ENCODE data around the gene SAFB. TPM values are rescaled to one million over a fixed set of nuclear protein-coding genes. Genes with fewer than 3 reads are reported as not detected.

SAFB gene
- 97.1 TPM for polyA plus RNA-seq (ENCODE audit: insufficient read length)

DNA sequence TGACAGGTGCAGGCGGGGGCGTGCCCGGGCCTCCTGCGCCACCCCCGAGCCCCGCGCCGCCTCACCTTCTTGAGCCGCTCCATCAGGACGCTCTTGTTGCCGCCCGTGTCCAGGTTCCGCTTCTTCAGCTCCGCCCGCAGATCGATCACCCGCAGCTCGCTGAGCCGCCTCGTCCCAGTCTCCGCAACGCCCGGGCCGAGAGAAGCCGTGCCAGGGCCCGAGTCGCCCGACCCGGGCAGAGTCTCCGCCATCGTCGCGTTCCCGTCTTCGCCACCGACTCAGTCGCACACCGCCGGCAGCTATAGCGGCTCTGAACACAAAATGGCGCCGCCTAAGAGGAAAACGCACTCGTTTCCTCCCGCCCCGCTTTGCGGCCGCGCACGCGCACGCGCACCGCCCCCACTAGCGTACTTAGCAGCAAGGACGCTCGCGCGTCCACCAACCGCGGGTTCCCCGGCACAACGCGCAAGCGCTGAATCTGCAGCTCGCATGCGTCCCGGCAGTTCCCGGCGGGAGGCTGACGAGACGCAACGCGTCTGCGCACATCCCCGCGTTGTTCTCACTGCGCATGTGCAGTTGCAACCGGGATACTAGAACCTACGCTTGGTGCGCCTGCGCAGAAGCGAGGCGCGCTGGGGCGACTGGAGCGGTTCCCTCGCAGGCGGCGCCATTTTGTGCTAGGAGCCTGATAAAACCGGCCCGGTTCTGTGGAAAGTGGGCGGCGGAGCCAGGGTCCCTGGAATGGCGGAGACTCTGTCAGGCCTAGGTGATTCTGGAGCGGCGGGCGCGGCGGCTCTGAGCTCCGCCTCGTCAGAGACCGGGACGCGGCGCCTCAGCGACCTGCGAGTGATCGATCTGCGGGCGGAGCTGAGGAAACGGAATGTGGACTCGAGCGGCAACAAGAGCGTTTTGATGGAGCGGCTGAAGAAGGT, at the start of gene SAFB, which contains the start of gene SAFB2:
Gene SAFB, plus strand, starts transcription at position 619 of the 932 bp plus-strand sequence. Its CDS starts 123 bp downstream, at position 742.
Gene SAFB2, minus strand, starts transcription at position 312 of the 932 bp plus-strand sequence. Its CDS starts 61 bp downstream, at position 251.
- DNase-seq: peak; percentile 100

DNA sequence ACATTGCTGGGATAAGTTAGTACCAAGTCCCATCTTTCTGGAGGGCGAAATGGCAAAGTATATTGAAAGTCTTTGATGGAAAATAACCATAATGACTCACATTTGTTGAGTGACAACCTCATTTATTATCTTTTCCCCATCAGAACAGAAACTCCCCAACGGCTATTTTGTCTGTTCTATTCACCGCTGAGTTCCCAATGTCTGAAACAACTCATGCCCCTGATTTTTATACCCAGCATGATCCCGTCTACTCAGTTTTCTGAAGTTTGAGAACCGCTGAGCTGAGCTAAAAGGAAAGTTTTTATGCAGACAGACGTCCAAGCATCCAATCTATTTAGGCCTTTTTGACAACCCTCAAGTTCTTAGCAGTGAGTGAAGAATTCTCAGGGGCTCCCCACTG, 47.3 kb upstream of the SAFB start:
- DNase-seq: no peak

DNA sequence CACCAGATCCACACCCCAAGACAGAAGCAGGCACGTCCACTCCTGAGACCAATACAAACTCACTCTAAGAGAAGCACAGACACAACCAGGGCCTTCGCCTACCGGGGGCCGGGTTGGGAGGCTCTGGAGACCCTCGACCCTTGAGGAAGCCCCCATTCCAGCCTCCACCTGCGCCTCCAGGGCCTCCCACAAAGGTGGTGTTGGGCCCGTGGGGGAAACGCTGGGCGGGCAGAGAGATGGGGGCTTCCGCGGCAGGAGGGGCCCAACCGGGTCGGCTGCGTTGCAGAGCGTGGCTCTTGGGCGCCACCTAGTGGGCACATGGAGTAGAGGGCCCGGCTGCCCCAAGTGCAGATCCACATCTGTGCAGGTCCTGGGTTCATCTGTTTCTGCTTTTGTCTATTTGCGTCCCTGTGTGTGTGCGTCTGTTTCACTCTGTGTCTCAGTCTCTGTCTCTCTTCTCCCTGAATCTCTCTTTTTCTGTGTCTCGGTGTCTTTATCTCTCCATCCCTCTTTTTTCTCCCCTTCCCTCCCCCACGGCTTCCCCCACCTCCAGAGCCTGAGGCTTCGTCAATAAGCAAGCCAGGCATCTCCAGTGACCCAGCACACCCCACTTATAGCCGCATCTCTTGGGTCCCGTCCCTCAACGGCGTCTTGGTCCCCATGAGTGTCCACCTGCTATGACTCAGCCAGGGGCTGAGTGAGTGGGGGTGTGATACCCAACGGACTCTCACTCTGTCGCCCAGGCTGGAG, 44.6 kb upstream of the SAFB start:
- DNase-seq: peak; percentile 78

DNA sequence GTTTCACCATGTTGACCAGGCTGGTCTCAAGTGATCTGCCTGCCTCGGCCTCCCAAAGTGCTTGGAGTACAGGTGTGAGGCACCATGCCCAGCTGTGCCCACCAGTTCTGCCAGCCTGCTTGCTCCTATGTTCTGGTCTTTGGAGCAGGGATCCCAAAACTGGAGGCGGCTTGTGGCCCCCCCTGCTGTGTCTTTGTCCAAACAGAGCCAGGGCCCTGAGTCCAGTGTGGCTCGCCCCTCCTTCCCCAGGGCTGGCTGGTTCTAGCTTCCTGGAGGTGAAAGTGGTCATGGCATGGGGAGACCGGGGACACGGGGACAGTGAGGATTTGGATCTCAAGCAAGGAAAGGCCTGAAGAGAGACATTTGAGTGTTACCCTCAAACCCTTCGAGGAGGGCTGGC, 43.6 kb upstream of the SAFB start:
- DNase-seq: no peak

DNA sequence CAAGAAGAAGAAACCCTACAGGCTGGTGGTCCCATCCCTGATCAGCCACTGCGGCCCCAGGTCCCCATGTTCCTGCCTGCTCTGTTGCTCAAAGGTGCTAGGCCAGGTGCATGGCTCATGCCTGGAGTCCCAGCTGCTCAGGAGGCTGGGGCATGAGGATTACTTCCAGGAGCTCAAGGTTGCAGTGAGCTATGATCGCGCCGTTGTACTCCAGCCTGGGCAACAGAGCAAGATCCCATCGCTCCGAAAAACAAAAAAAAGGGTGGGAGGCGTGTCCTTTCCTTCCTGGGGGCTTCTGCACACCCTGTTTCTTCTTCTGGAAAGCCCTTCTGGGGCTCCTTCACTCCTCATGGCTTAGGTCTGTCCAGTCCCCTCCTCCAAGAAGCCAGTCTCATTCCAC, 43.2 kb upstream of the SAFB start:
- no peak for DNase-seq

DNA sequence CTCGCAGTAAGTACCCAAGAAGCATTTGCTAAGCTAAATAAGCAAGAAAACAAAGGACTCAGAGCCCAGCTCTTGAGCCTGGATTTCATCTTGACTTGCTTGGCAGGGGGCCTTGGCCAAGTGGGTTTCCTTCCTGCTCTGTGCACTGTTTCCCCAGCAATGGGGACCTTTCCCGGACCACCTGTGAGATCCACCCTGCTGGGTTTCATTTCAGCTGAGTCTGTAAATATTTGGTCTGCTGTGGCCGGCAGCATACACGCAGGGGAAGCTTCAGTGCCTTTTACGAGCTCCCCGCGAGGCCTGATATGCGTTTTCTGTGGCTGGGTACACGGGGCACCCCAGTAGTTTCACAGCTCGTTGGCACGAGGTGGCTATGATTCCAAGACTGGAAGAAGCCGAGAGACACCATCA, 42.7 kb upstream of the SAFB start:
- no peak for DNase-seq

DNA sequence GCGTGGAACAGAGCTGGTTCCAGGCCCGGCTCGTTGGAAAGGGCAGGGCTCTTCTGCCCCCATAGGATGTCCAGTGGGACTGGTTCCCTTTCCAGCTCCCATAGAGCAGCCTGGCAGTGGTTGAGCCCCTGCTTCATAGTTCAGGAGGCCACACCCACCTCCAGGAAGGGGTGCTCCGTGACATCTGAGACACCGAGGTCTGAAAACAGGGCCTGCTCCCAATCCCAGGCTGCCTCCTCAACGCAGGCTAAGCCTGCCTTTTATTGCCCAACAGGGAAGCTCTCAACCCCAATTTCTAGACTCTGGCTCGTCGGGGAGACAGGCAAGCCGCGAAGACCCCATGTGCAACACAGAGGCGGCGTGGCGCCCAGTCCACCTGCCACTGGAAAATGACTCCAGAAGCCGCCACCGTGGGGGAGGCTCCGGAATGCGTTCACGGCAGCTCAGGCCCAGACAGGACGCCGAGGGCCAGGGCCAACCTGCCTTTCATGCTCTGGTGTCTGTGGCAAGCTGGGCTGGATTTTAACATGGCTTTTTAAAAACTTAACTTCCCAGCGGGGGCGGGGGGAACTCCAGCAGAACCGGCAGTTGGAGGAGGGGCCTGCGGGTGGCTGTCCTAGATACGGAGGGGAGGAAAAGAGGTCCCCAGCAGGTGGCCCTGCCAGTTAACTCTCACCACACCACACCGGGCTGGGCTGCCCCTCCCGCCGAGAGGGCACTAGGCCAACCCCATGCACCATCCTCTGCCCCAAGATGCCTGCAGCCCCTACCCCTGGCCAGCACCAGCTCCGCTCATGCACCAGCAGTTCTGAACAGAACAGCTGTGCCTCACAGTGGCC, 37.2 kb upstream of the SAFB start:
- peak; percentile 38 for DNase-seq

DNA sequence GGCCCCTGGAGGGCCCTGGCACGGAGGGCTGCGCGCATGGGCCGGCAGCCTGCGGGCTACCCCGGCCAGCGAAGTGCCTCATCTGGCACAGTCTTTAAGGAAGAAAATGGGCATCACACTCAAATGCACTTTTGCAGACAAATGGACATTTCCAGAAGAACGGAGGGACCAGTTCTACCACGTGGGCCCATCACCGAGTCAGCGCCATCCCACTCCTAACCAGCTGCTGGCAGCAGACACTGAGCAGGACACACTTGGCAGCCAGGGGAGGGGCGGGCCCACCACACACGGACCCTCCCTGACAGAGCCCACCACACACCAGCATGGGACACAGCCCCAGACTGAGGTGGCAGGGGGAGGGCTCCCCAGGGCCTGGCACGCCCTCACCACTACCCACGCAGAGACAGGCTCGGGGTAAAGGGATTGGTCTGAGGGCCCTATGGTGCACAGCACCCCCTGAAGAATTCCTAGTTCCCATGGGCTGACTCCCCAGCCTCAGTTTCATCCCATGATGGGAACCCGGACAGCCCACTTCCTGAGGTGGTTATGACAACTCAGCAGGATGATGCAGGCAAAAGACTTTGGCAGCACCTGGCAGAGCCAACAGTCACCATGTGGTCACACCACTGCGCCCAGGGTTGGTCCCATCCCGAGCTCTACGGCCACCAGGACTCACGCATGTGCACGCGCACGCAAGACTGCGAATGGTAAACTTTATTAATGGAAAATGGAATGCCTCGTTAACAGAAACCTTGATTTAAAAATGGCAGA, 36.4 kb upstream of the SAFB start:
- no peak for DNase-seq

DNA sequence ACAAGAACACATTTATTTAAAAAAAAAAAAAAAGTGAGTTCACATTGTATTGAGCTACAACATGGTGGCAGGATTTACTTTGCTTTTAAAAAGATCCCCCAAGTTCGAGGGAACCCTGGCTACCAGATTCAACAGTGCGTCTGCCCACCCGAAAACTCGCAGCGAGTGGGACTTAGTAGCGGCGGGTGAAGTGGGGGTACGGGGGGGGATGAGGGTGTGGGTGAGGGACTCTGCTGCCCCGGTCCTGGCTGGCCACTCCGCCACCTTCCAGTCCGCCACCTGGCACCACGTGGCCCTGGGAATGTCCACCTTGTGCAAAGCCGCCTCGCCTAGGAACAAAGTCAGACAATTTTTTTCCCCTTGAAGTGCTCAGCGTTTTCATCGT, 35.8 kb upstream of the SAFB start:
- no peak for DNase-seq

DNA sequence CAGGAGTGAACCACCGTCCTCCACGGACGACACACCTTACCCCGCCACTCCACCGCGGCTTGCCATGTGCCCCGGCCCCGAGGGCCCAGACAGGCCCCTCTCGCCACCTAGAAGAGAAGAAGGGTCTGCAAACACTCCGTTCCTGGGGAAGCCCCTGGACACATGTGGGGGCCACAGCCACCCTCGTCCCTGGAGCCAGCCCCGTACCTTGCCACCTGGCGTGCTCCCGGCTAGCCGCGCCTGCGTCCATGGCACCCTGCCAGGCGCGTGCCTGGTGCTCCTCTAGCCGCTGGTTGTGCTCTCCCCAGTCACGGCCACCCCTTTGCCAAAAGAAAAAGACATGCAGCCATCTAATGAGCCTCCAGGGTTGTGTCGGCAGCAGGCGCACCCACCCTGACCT, 35.2 kb upstream of the SAFB start:
- DNase-seq: no peak

DNA sequence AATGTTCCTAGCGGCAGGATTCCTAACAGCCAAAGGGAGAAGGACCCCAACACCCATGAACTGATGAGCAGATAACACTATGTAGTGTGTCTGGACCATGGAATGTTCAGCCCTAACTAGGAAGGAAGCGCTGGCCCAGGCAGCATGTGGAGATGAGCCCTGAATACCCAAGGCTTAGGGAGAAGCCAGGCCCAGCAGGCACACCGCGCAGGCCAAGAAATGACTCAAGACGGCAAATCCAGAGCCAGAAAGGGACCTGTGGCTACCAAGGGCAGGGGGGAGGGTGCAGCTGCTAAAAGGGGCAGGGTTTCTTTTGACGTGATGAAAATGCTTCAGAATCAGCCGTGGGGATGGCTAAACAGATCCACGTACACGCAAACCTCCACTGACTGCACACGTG, 34.4 kb upstream of the SAFB start:
- no peak for DNase-seq

DNA sequence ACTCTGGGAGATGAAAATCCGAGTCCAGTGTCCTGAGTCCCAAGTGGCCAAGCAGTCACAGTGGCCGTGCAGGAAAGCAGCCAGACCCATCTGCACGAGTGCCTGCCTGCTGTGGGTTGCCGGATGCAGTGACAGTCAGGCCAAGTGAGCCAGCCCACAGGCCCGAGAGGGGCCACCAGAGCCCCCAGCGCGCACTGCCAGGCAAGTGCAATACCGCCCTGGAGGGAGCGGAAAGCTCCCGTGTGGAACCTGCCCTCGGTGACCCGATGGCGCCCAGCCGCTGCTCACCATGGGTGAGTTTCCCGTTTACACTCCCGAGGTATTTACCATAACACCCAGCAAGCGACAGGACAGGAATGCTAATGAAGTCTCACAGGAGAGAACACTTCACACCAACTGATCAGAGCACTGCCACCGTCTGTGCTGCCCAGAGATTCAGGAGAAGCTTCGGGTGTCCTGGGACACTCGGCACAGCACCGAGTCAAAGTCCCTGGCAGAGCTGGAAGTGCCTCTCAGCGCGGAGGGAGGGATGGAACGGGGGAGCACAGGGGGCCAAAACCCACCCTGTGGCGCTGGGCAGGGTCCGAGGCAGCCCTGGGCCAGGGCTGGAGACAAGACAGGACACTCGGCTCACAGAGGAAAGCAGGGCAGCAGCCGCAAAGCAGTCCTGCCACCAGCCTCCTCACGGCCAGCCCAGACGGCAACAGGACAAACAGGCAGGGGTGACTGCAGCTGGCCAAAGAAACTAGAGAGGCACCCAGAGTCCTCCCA, 33.8 kb upstream of the SAFB start:
- DNase-seq: no peak

DNA sequence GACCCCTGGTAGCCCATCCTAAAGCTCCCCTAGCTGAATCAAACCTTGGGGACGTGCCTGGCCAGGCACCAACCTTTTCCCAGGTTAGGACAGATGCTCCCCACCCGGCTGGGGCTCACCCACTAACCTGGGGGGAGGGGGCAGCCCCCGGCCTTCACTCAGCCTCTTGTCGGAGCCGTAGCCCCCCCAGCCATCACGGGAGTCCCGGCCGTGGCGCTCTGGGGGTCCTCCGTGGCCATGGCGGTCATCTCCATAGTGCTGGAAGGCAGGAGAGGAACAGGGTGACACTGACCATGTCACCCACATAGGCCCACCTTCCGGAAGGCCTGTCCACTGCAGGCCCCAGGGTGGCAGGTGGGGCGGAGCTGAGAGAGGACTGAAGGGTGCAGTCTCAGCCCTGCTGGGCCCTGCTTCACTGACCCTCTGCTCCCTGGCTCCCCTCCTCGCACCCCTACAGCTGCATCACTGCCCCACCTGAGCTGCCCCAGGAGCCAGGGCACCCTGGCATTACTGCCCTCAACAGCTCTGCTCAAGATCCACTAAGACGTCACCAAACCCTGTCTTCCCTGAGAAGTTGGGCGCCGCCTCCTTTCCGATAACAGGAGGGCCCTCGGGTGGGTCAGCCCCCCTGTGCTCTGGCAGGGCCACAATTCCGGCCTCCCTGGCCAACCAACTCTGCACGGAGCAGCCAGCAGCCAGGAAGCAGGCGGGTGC, 32.6 kb upstream of the SAFB start:
- DNase-seq: no peak

DNA sequence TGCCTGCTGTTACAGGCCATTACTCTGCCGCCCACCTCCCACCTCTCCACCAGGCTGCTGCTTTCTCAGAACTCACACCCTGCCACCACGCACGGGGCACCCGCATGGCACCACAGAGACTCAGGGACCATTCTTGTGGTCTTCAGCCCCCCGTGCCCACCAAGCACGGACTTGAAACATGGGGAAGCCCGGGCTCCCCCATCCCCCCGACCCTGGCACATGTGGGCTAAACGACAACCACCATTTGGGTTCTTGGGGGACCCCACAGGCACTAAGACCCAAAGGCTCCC, 32.1 kb upstream of the SAFB start:
- DNase-seq: no peak

DNA sequence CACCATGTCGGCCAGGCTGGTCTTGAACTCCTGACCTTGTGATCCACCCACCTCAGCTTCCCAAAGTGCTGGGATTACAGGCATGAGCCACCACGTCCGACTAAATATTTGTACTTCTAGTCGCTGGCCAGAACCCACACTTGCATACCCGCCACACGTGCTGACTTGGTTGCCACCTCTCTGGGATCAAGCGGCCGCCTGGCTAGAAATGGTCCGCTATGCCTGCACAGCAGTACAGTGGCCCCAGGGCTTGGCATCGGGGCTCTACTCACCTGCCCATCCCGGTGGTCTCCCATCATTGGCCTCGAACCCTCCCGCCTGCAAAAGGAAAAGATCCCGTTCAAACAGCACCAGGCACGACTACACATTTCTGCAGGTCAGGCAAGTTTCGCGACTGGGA, 31.4 kb upstream of the SAFB start:
- DNase-seq: no peak

DNA sequence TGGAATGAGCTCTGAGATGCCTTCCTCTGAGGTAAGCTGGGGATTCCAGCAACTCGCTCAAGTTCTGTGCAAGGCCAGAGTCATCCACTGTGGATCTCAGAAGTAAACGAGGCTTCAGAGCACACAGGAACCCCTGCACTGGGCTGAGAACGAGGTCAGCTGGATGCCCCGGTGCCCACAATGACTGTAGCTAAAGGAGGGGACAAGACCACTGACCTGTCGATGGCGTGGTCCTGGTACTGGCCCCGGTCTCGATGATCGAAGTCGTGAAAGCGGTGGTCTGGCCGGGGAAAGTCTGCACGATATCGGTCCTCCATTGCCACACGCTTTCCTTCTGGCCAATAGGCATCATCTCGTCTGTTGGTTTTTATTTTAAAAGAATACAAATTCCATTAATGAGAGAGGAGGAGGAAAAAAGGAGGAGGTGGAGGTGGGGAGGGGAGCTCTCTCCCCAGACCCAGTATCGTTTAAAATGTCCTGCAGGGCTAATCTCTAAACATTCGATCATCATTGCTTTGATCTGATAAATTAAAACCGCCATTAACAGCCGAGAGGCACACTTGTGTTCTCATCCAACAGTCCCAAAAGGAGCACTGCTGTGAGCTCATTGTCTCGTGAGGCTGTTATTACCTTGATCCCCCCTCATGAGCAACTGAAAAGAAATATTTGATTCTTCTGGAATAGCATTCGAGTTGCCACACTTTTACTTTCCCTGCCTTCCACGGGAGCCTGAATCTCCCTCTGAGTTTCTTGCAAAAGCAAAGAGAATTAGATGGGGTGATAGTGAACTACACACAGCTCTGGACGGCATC, 30.1 kb upstream of the SAFB start:
- DNase-seq: no peak

DNA sequence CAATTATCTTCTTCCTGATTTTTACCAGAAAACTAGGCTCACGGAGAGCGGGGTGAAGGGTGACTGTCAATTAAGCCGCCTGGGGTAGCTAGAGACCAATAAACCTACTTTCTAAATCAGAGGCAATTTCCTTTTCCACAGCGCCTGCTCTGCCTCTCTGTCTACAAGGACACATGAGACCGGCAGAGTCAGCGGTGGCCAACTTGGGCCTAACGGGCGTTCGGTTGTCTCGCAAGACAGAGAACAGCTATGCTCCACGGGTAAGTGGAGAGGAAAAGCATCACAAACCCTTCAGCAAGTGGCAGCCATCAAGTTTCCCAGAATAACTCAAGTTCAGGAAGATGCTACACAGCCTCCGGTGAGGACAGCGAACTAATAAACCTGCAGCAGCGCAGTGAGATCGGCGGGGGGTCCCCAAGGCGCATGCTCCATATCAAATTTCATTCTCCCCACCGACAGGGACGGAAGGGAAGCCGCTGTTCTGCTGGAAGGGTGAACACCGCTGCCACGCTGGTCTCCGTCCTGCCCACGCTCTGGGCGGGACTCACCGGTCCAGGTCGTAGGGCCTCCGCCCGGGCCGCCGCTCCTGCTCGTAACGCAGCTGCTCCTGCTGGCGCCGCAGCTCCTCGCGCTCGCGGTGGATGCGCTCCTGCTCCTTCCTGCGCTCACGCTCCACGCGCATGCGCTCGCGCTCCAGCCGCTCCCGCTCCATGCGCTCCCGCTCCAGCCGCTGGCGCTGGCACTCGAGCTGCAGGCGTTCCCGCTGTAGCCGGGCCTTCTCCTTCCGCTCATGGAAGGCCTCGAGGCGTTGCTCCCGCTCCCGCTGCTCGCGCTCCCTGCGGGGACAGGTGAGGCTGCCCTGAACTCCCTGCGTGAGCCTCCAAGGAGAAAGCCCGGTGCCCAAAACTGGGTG, 29.3 kb upstream of the SAFB start:
- no peak for DNase-seq

DNA sequence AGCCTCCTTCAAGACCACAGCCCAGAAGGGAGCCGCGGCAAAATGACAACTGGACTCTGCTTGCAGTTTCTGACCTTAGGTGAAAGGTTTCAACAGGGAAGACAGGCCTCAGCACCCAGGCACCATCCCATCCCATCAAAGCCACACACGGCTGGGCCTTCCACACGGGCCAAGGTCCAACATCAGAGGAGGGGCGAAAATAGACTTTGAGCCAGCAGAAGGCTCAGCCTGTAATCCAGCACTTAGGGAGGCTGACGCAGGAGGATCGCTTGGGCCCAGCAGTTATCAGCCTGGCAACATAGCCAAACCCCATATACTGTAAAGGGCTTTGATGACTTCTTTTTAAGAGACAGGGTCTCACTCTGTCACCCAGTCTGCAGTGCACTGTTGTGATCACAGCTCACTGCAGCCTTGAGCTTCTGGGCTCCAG, 28.3 kb upstream of the SAFB start:
- no peak for DNase-seq

DNA sequence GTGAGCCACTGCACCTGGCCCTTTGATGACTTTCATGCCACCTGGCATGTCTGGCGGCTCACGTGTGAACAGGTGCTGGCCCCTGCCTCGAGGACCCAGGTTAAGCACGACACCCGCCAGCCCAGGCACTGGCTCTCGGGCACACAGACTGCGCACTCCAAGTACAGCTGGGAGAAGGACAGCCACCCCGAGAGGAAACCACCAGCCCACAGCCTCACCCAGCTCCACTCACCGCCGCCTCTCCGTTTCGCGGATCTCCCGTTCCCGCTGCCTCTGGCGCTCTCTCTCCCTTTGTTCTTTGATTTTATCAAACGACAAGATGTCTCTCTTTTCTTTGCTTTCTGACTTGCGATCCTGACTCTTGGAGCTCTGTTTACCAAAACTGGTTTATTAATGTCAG, 27.8 kb upstream of the SAFB start:
- no peak for DNase-seq
